ENCODE data around the gene DAD1.
"Not testable (repeated sequence)": the region's sequence is repeated elsewhere in the genome, so short reads cannot be mapped to it uniquely, and the experiment has no call there.

Gene DAD1

GRCh38 chr14:22598896-22599244, 9.8 kb upstream of the DAD1 start:
- DNase-seq (ENCODE audit: low read depth): peak; percentile 15

GRCh38 chr14:22598099-22598895, 9.3 kb upstream of the DAD1 start, which contains the start of gene ABHD4:
Gene ABHD4 (plus strand): TSS chr14:22598300. CDS start chr14:22598307, 7 bp downstream.
- DNase-seq (ENCODE audit: low read depth): peak; percentile 39

- no peak for DNase-seq (ENCODE audit: low read depth)
These were observed 8.7 kb upstream of the DAD1 start for GRCh38 chr14:22597771-22598098.

GRCh38 chr14:22597265-22597664, 8.2 kb upstream of the DAD1 start:
- DNase-seq (ENCODE audit: low read depth): no peak

- DNase-seq (ENCODE audit: low read depth): no peak
These were observed 7.4 kb upstream of the DAD1 start for GRCh38 chr14:22596354-22596879.

GRCh38 chr14:22594156-22594716, 5.2 kb upstream of the DAD1 start:
- DNase-seq (ENCODE audit: low read depth): no peak

- no peak for DNase-seq (ENCODE audit: low read depth)
These were observed 4.6 kb upstream of the DAD1 start for GRCh38 chr14:22593601-22594000.

GRCh38 chr14:22593189-22593588, 4.2 kb upstream of the DAD1 start:
- DNase-seq (ENCODE audit: low read depth): no peak

GRCh38 chr14:22588526-22589095, 413 bp downstream of the DAD1 start:
- DNase-seq (ENCODE audit: low read depth): no peak

GRCh38 chr14:22587677-22588422, 1.2 kb downstream of the DAD1 start:
- DNase-seq (ENCODE audit: low read depth): not testable (repeated sequence)

GRCh38 chr14:22587247-22587646, 1.8 kb downstream of the DAD1 start:
- DNase-seq (ENCODE audit: low read depth): no peak

GRCh38 chr14:22583994-22584393, 5.0 kb downstream of the DAD1 start:
- no peak for DNase-seq (ENCODE audit: low read depth)

GRCh38 chr14:22580625-22581024, 8.4 kb downstream of the DAD1 start:
- no peak for DNase-seq (ENCODE audit: low read depth)

- DNase-seq (ENCODE audit: low read depth): no peak
These were observed 9.1 kb downstream of the DAD1 start for GRCh38 chr14:22579881-22580280.

GRCh38 chr14:22579236-22579635, 9.8 kb downstream of the DAD1 start:
- no peak for DNase-seq (ENCODE audit: low read depth)

- DNase-seq (ENCODE audit: low read depth): no peak
These were observed 11.6 kb downstream of the DAD1 start for GRCh38 chr14:22577334-22577908.

- no peak for DNase-seq (ENCODE audit: low read depth)
These were observed 15.2 kb downstream of the DAD1 start for GRCh38 chr14:22573804-22574203.

GRCh38 chr14:22572562-22573058, 16.4 kb downstream of the DAD1 start:
- no peak for DNase-seq (ENCODE audit: low read depth)

GRCh38 chr14:22570132-22570949, 18.7 kb downstream of the DAD1 start:
- peak; percentile 79 for DNase-seq (ENCODE audit: low read depth)

- DNase-seq (ENCODE audit: low read depth): no peak
These were observed 19.3 kb downstream of the DAD1 start for GRCh38 chr14:22569737-22570131.

- DNase-seq (ENCODE audit: low read depth): no peak
These were observed 19.8 kb downstream of the DAD1 start for GRCh38 chr14:22569106-22569736.

Measured in T follicular helper cell (primary cell).